Type B pancreatic cell (in vitro differentiated cells): Measurements from ENCODE around the gene TULP4. TPM values are rescaled to one million over a fixed set of nuclear protein-coding genes. Genes with fewer than 3 reads are reported as not detected.
"Not testable (repeated sequence)": the region's sequence is repeated elsewhere in the genome, so short reads cannot be mapped to it uniquely, and the experiment has no call there.

Source experiments
- DNase-seq: peaks from one replicate; pipeline ENCODE4 v3.0.0; 2021; ENCODE audit warnings: mixed read lengths; ENCODE audit not compliant: unreplicated experiment; ENCODE audit errors: extremely low spot score
- H3K27ac Mint-ChIP-seq: 2 replicates; pipeline ENCODE4 v1.8.0; 2021; ENCODE audit warnings: mild to moderate bottlenecking, mixed read lengths
- H3K27me3 Mint-ChIP-seq: 2 replicates; pipeline ENCODE4 v1.8.0; 2021; ENCODE audit warnings: mixed read lengths
- H3K36me3 Mint-ChIP-seq: 2 replicates; pipeline ENCODE4 v1.8.0; 2021; ENCODE audit warnings: mixed read lengths
- H3K4me1 Mint-ChIP-seq: one replicate; pipeline ENCODE4 v1.8.0; 2021; ENCODE audit warnings: mixed read lengths; ENCODE audit not compliant: unreplicated experiment
- H3K4me3 Mint-ChIP-seq: 2 replicates; pipeline ENCODE4 v1.8.0; 2021; ENCODE audit warnings: mild to moderate bottlenecking, mixed read lengths
- H3K9me3 Mint-ChIP-seq: 2 replicates; pipeline ENCODE4 v1.8.0; 2021; ENCODE audit warnings: mixed read lengths
- CTCF ChIP-seq: fragments of 200-600 bp; sonication (generic); conservative IDR thresholded peaks from 2 replicates; pipeline ENCODE4 v1.5.0; 2021; ENCODE audit warnings: antibody characterized with exemption, mild to moderate bottlenecking
- total RNA-seq: library from RNA; stranded (reverse); gene quantifications from 2 replicates; pipeline ENCODE4 v1.2.1, GENCODE V29; 2021; ENCODE audit warnings: low replicate concordance

TULP4 gene
- total RNA-seq, 1 donor from 2014 or later, result 109 TPM

GRCh38 chr6:158465747-158466146, 153.5 kb downstream of the TULP4 start:
- peaks cover 65% of the 10 kb centered on the region for H3K36me3 Mint-ChIP-seq

GRCh38 chr6:158467923-158468322, 155.7 kb downstream of the TULP4 start:
- Mint-ChIP-seq H3K4me1 (peaks cover 10% of the 10 kb centered on the region), H3K4me3 (no peak overlapping the region), H3K27me3 (no peaks in the 10 kb centered on the region), H3K9me3 (no peaks in the 10 kb centered on the region), H3K36me3 (peaks cover 63% of the 10 kb centered on the region), H3K27ac (no peak overlapping the region)
- TF ChIP-seq CTCF, result no peak
- DNase-seq, result no peak

More at GRCh38 chr6:158465747-158466146, 153.5 kb downstream of the TULP4 start:
- Mint-ChIP-seq H3K27me3 (no peaks in the 10 kb centered on the region), H3K9me3 (no peaks in the 10 kb centered on the region), H3K27ac (no peak overlapping the region), H3K4me1 (peaks cover 16% of the 10 kb centered on the region), H3K4me3 (no peak overlapping the region)
- DNase-seq, result no peak
- no peak for TF ChIP-seq CTCF

- no peaks in the 10 kb centered on the region for H3K27me3 Mint-ChIP-seq
- no peak overlapping the region for H3K4me3 Mint-ChIP-seq
- H3K4me1 Mint-ChIP-seq, result peaks cover 10% of the 10 kb centered on the region
- no peaks in the 10 kb centered on the region for H3K9me3 Mint-ChIP-seq
- DNase-seq, result no peak
- H3K36me3 Mint-ChIP-seq, result peaks cover 59% of the 10 kb centered on the region
- H3K27ac Mint-ChIP-seq, result no peak overlapping the region
- TF ChIP-seq CTCF, result no peak
These were observed 156.4 kb downstream of the TULP4 start for GRCh38 chr6:158468666-158469065.

- not testable (repeated sequence) for H3K9me3 Mint-ChIP-seq, H3K27me3 Mint-ChIP-seq, DNase-seq, H3K4me3 Mint-ChIP-seq, H3K27ac Mint-ChIP-seq
- Mint-ChIP-seq H3K4me1 (peaks cover 12% of the 10 kb centered on the region), H3K36me3 (peaks cover 48% of the 10 kb centered on the region)
These were observed 157.8 kb downstream of the TULP4 start for GRCh38 chr6:158470023-158470422.

- DNase-seq, result no peak
- H3K36me3 Mint-ChIP-seq, result peaks cover 39% of the 10 kb centered on the region
- no peaks in the 10 kb centered on the region for H3K27me3 Mint-ChIP-seq
- peaks cover 15% of the 10 kb centered on the region for H3K4me1 Mint-ChIP-seq
- no peaks in the 10 kb centered on the region for H3K9me3 Mint-ChIP-seq
- no peak overlapping the region for H3K4me3 Mint-ChIP-seq
- no peak overlapping the region for H3K27ac Mint-ChIP-seq
- TF ChIP-seq CTCF, result no peak
These were observed 159.1 kb downstream of the TULP4 start for GRCh38 chr6:158471339-158471738.

GRCh38 chr6:158472447-158472846, 160.2 kb downstream of the TULP4 start:
- H3K36me3 Mint-ChIP-seq, result peaks cover 42% of the 10 kb centered on the region
- no peak for DNase-seq
- no peaks in the 10 kb centered on the region for H3K27me3 Mint-ChIP-seq
- no peak overlapping the region for H3K27ac Mint-ChIP-seq
- H3K4me3 Mint-ChIP-seq, result no peak overlapping the region
- H3K9me3 Mint-ChIP-seq, result no peaks in the 10 kb centered on the region
- no peak for TF ChIP-seq CTCF
- H3K4me1 Mint-ChIP-seq, result peaks cover 14% of the 10 kb centered on the region
